Testis (tissue), 3 donors: ENCODE results near the gene SLC10A2. TPM values are rescaled to one million over a fixed set of nuclear protein-coding genes. Genes with fewer than 3 reads are reported as not detected.

Experiments used
- DNase-seq: peaks from one replicate; pipeline ENCODE4 v3.0.0-alpha.2; 2019
- H3K27ac ChIP-seq, 2 donors: fragments of 200-600 bp; sonication (generic); one replicate each; pipeline ENCODE4 v1.5.1; 2019
- H3K27me3 ChIP-seq: fragments of 200-600 bp; sonication (generic); one replicate; pipeline ENCODE4 v1.5.1; 2019
- H3K36me3 ChIP-seq: fragments of 200-600 bp; sonication (generic); one replicate; pipeline ENCODE4 v1.5.1; 2017; ENCODE audit warnings: low read depth; ENCODE audit errors: missing control alignments
- H3K4me1 ChIP-seq: fragments of 200-600 bp; sonication (generic); one replicate; pipeline ENCODE4 v1.5.1; 2019
- H3K4me3 ChIP-seq, 2 donors: fragments of 200-600 bp; sonication (generic); one replicate each; pipeline ENCODE4 v1.5.1; 2017 to 2019
- H3K9me3 ChIP-seq: fragments of 200-600 bp; sonication (generic); one replicate; pipeline ENCODE4 v1.5.1; 2017
- CTCF ChIP-seq, 3 experiments: fragments of 450-650 bp in 2 of 3; fragments of 200-600 bp in 1 of 3; sonication (generic) in 1 of 3; IDR thresholded peaks; one replicate each; pipeline ENCODE4 v1.5.1; 2016 to 2019; ENCODE audit warnings: antibody characterized with exemption in 3 of 3, mild to moderate bottlenecking in 2 of 3, moderate library complexity in 1 of 3
- POLR2A ChIP-seq: fragments of 450-650 bp; IDR thresholded peaks from one replicate; pipeline ENCODE4 v1.6.1; 2017; ENCODE audit warnings: antibody characterized with exemption, mild to moderate bottlenecking, moderate library complexity
- WGBS, 2 donors: methylation state at CpG; one replicate each; pipeline ENCODE4 v1.1.5; 2018; 5-methylcytosine and 5-hydroxymethylcytosine counted together
- intact Hi-C: fragments of 100-400 bp; cut with DNase I; formaldehyde crosslinking; loops from one replicate; pipeline ENCODE4 v1.15.1; 2023; ENCODE audit warnings: low total_unique reads
- polyA plus RNA-seq: library from polyadenylated mRNA; stranded (reverse); fragments of 350-450 nt; fragmentation: Illumina TruSeq; extraction: RNeasy Lipid Tissue Mini Kit (QIAGEN cat#74804); gene quantifications from one replicate; pipeline ENCODE4 v1.2.3, GENCODE V29; 2014; ENCODE audit warnings: low read depth, low replicate concordance; ENCODE audit not compliant: insufficient read depth
- total RNA-seq, 2 donors: library from RNA; depleted of rRNA; stranded (reverse); fragments of >200 nt; gene quantifications; one replicate each; pipeline ENCODE4 v1.2.3, GENCODE V29; 2016

The SLC10A2 gene
- total and polyA plus RNA-seq, 3 donors from 2014 or later = not detected

GRCh38 chr13:103039183-103039582 is 27.0 kb downstream of the SLC10A2 start:
- 67 to 70% methylated on average over 2 of the region's 2 CpGs for WGBS, 2 donors
- H3K27me3 ChIP-seq = no peaks in the 10 kb centered on the region
- no peaks in the 10 kb centered on the region for H3K36me3 ChIP-seq
- H3K9me3 ChIP-seq = no peaks in the 10 kb centered on the region
- no peak overlapping the region for H3K27ac ChIP-seq
- no peak for DNase-seq
- intact Hi-C loops = no loop called here
- TF ChIP-seq CTCF (IDR thresholded peaks at IDR 0.05) = no peak
- TF ChIP-seq POLR2A = no peak
- H3K4me3 ChIP-seq = no peak overlapping the region
- H3K4me1 ChIP-seq = no peaks in the 10 kb centered on the region

- Histone ChIP-seq H3K9me3 (no peaks in the 10 kb centered on the region), H3K27ac (no peak overlapping the region), H3K36me3 (no peaks in the 10 kb centered on the region), H3K4me3 (no peak overlapping the region), H3K4me1 (no peaks in the 10 kb centered on the region), H3K27me3 (no peaks in the 10 kb centered on the region)
- TF ChIP-seq POLR2A (no peak), CTCF (IDR thresholded peaks at IDR 0.05) (no peak)
- intact Hi-C loops = no loop called here
- DNase-seq = no peak
- WGBS, 2 donors = 91 to 94% methylated on average over 1 of the region's 1 CpG
These were observed 29.9 kb downstream of the SLC10A2 start for GRCh38 chr13:103036268-103036667.

- no peaks in the 10 kb centered on the region for H3K4me1 ChIP-seq
- no peaks in the 10 kb centered on the region for H3K27me3 ChIP-seq
- no peaks in the 10 kb centered on the region for H3K36me3 ChIP-seq
- no peaks in the 10 kb centered on the region for H3K9me3 ChIP-seq
- intact Hi-C loops = no loop called here
- DNase-seq = no peak
- H3K27ac ChIP-seq = no peak overlapping the region
- H3K4me3 ChIP-seq = no peak overlapping the region
- 76 to 78% methylated on average over 2 of the region's 2 CpGs for WGBS, 2 donors
- TF ChIP-seq CTCF (IDR thresholded peaks at IDR 0.05) (no peak), POLR2A (no peak)
These were observed 32.2 kb downstream of the SLC10A2 start for GRCh38 chr13:103033999-103034398.

GRCh38 chr13:103031332-103031873 is 34.8 kb downstream of the SLC10A2 start:
- 63 to 67% methylated on average over 2 of the region's 2 CpGs for WGBS, 2 donors
- H3K27me3 ChIP-seq = no peaks in the 10 kb centered on the region
- no peak for TF ChIP-seq POLR2A
- TF ChIP-seq CTCF (IDR thresholded peaks at IDR 0.05) = no peak

GRCh38 chr13:103030776-103031175 is 35.4 kb downstream of the SLC10A2 start:
- no peaks in the 10 kb centered on the region for H3K9me3 ChIP-seq
- 90 to 97% methylated on average over 2 of the region's 2 CpGs for WGBS, 2 donors
- no peak overlapping the region for H3K4me3 ChIP-seq
- H3K36me3 ChIP-seq = no peaks in the 10 kb centered on the region
- no peak for DNase-seq
- TF ChIP-seq POLR2A = no peak
- no peak for TF ChIP-seq CTCF (IDR thresholded peaks at IDR 0.05)
- intact Hi-C loops = no loop called here
- H3K27ac ChIP-seq = no peak overlapping the region
- no peaks in the 10 kb centered on the region for H3K4me1 ChIP-seq
- H3K27me3 ChIP-seq = no peaks in the 10 kb centered on the region

More at GRCh38 chr13:103031332-103031873, 34.8 kb downstream of the SLC10A2 start:
- no peaks in the 10 kb centered on the region for H3K36me3 ChIP-seq
- no peak for DNase-seq
- H3K4me3 ChIP-seq = no peak overlapping the region
- H3K27ac ChIP-seq = no peak overlapping the region
- intact Hi-C loops = no loop called here
- no peaks in the 10 kb centered on the region for H3K9me3 ChIP-seq
- no peaks in the 10 kb centered on the region for H3K4me1 ChIP-seq
